ENCODE measurements around the gene SUSD4. TPM values are rescaled to one million over a fixed set of nuclear protein-coding genes. Genes with fewer than 3 reads are reported as not detected.

Gene SUSD4
- total RNA-seq, 1 experiment from 2014 or later = 3.5 TPM

- peak overlapping the region in 1 of 3 experiments; percentile 91; a peak in 1 of 7 replicates for H3K27ac Mint-ChIP-seq
- H2BK12ac ChIP-seq (ENCODE audit: insufficient read length, low read depth, low read length) = no peak overlapping the region
- H3K27ac ChIP-seq (ENCODE audit: insufficient read length, low read depth, low read length) = no peak overlapping the region
- no peaks in the 10 kb centered on the region for H3K23me2 ChIP-seq (ENCODE audit: insufficient read length, low read depth, low read length, poor library complexity, severe bottlenecking)
- H3K79me1 ChIP-seq (ENCODE audit: insufficient read depth, low read depth, low read length, poor library complexity, severe bottlenecking) = no peaks in the 10 kb centered on the region
- H3K56ac ChIP-seq (ENCODE audit: insufficient read length, low read depth, low read length) = no peak overlapping the region
- H2AK5ac ChIP-seq (ENCODE audit: insufficient read length, low read length) = no peak overlapping the region
- no peaks in the 10 kb centered on the region for H3K27me3 ChIP-seq (ENCODE audit: insufficient read depth, low read length)
- H2BK5ac ChIP-seq (ENCODE audit: insufficient read length, low read length) = no peak overlapping the region
- no peaks in the 10 kb centered on the region for H3K4me1 ChIP-seq (ENCODE audit: insufficient read depth, low read length)
- H2BK15ac ChIP-seq (ENCODE audit: low read depth, low read length) = no peak overlapping the region
- no CpG with 5 or more reads among the region's 7 CpGs for WGBS (ENCODE audit: extremely low coverage, insufficient read length, low lambda C conversion rate)
- no peak overlapping the region for H3K4ac ChIP-seq (ENCODE audit: low read depth, low read length)
- no peak overlapping the region for H2AFZ ChIP-seq (ENCODE audit: low read length)
- H3K9ac ChIP-seq (ENCODE audit: extremely low read depth, insufficient read length, low read length) = no peak overlapping the region
- H3K14ac ChIP-seq (ENCODE audit: insufficient read depth, low read length) = no peak overlapping the region
- H3K36me3 Mint-ChIP-seq (ENCODE audit: insufficient read depth in 1 of 3, low read depth in 3 of 3) = no peaks in the 10 kb centered on the region; a peak in 3 of 7 replicates
- H4K91ac ChIP-seq (ENCODE audit: insufficient read length, low read depth, low read length) = no peak overlapping the region
- peak; percentile 16 for DNase-seq
- H2BK20ac ChIP-seq (ENCODE audit: low read depth, low read length, poor library complexity, severe bottlenecking) = no peak overlapping the region
- H3K4me2 ChIP-seq (ENCODE audit: insufficient read depth, insufficient read length, low read length) = no peak overlapping the region
- H3K23ac ChIP-seq (ENCODE audit: insufficient read length, low read depth, low read length) = no peak overlapping the region
- H2BK120ac ChIP-seq (ENCODE audit: low read depth, low read length, poor library complexity, severe bottlenecking) = no peak overlapping the region
- no peak overlapping the region for H3K18ac ChIP-seq (ENCODE audit: insufficient read length, low read depth, low read length)
- no peaks in the 10 kb centered on the region for H3K4me1 Mint-ChIP-seq
- no peaks in the 10 kb centered on the region for H3K9me3 ChIP-seq (ENCODE audit: control insufficient read depth, low read depth, low read length)
- no peak for TF ChIP-seq CTCF (conservative IDR thresholded peaks at IDR 0.05)
- H4K20me1 ChIP-seq (ENCODE audit: control insufficient read depth, insufficient read depth, insufficient read length) = no peaks in the 10 kb centered on the region
- no peak overlapping the region for H3T11ph ChIP-seq (ENCODE audit: low read length)
- no peak overlapping the region for H4K5ac ChIP-seq (ENCODE audit: insufficient read length, low read depth, low read length)
- H4K8ac ChIP-seq (replicated peaks; ENCODE audit: insufficient read length, low read depth, low read length) = no peak overlapping the region
- H3K4me3 Mint-ChIP-seq = no peak overlapping the region
- H3K27me3 Mint-ChIP-seq (ENCODE audit: low read depth) = peaks cover 21% of the 10 kb centered on the region
- H3K9me3 Mint-ChIP-seq = no peaks in the 10 kb centered on the region; a peak in 1 of 5 replicates
- H3K79me2 ChIP-seq (ENCODE audit: insufficient read depth, low read length) = no peaks in the 10 kb centered on the region
Observed at GRCh38 chr1:223225061-223225460, 138.9 kb downstream of the SUSD4 start.
